AG09309 (cell line): ENCODE measurements around the gene CPVL.

Source experiments
- DNase-seq: peaks from one replicate; pipeline ENCODE4 v3.0.0-alpha.2; 2010; ENCODE audit warnings: low read depth
- H3K4me3 ChIP-seq: 2 replicates; pipeline ENCODE4 v1.5.1; 2011; ENCODE audit warnings: mild to moderate bottlenecking, low read depth, low read length, moderate library complexity; ENCODE audit not compliant: control insufficient read depth
- CTCF ChIP-seq: IDR thresholded peaks from 2 replicates; pipeline ENCODE4 v1.5.1; 2011; ENCODE audit warnings: mild to moderate bottlenecking, low read depth, low read length, inconsistent platforms; ENCODE audit not compliant: insufficient read depth, control insufficient read depth; ENCODE audit errors: missing control alignments

Gene CPVL

GRCh38 chr7:29044554-29044953 is 101.8 kb downstream of the CPVL start:
- no peak for TF ChIP-seq CTCF
- H3K4me3 ChIP-seq, result no peak overlapping the region
- no peak for DNase-seq

- no peak overlapping the region for H3K4me3 ChIP-seq
- DNase-seq, result no peak
- no peak for TF ChIP-seq CTCF
These were observed 102.8 kb downstream of the CPVL start for GRCh38 chr7:29043576-29043975.

- TF ChIP-seq CTCF, result no peak
- no peak for DNase-seq
- no peak overlapping the region for H3K4me3 ChIP-seq
These were observed 103.5 kb downstream of the CPVL start for GRCh38 chr7:29042824-29043231.

- DNase-seq, result no peak
- no peak for TF ChIP-seq CTCF
- no peak overlapping the region for H3K4me3 ChIP-seq
These were observed 104.3 kb downstream of the CPVL start for GRCh38 chr7:29041991-29042390.

GRCh38 chr7:29040579-29040925 is 105.8 kb downstream of the CPVL start:
- no peak for TF ChIP-seq CTCF
- DNase-seq, result no peak

GRCh38 chr7:29039821-29040578 is 106.3 kb downstream of the CPVL start:
- DNase-seq, result no peak
- H3K4me3 ChIP-seq, result no peak overlapping the region
- TF ChIP-seq CTCF, result no peak

More at GRCh38 chr7:29040579-29040925, 105.8 kb downstream of the CPVL start:
- H3K4me3 ChIP-seq, result no peak overlapping the region

- no peak for TF ChIP-seq CTCF
- H3K4me3 ChIP-seq, result no peak overlapping the region
- DNase-seq, result no peak
These were observed 107.9 kb downstream of the CPVL start for GRCh38 chr7:29038463-29038862.
